Stimulated activated naive B cell treated with anti-CD40 and anti-IgM and Interleukin-4, amounts not matched to agents 10 μg/mL and 1 μg/mL and 100 μg/mL, for 72 hours (primary cell): ENCODE measurements around the gene YTHDF1.
A peak's percentile ranks its signal among the peaks of the same experiment; 100 is the strongest.

Source experiments
- ATAC-seq, 2 donors: fragments of 150-1000 bp; cut with Tn5 transposase; replicated peaks; 2 replicates each; pipeline ENCODE4 v1.10.0; 2021; ENCODE audit warnings: moderate library complexity in 1 of 2
- DNase-seq: peaks from one replicate; pipeline ENCODE4 v3.0.0; 2021
- H3K27ac Mint-ChIP-seq: one replicate; pipeline ENCODE4 v1.8.0; 2022; ENCODE audit warnings: mild to moderate bottlenecking, mixed read lengths
- H3K27me3 Mint-ChIP-seq, 2 donors: one replicate each; pipeline ENCODE4 v1.8.0; 2022; ENCODE audit warnings: mixed read lengths in 2 of 2
- H3K36me3 Mint-ChIP-seq, 2 donors: one replicate each; pipeline ENCODE4 v1.8.0; 2022; ENCODE audit warnings: mixed read lengths in 2 of 2, mild to moderate bottlenecking in 1 of 2
- H3K4me1 Mint-ChIP-seq, 2 donors: one replicate each; pipeline ENCODE4 v1.8.0; 2022; ENCODE audit warnings: mixed read lengths in 2 of 2, mild to moderate bottlenecking in 1 of 2
- H3K4me3 Mint-ChIP-seq, 2 donors: one replicate each; pipeline ENCODE4 v1.8.0; 2022; ENCODE audit warnings: mild to moderate bottlenecking in 2 of 2, mixed read lengths in 2 of 2, moderate library complexity in 1 of 2
- H3K9me3 Mint-ChIP-seq, 2 donors: one replicate each; pipeline ENCODE4 v1.8.0; 2022; ENCODE audit warnings: mixed read lengths in 2 of 2, mild to moderate bottlenecking in 1 of 2

Gene YTHDF1

GRCh38 chr20:63155266-63156165 is 60.4 kb downstream of the YTHDF1 start:
- Mint-ChIP-seq H3K27me3 (peaks cover 40 to 41% of the 10 kb centered on the region in 2 donors), H3K9me3 (no peaks in the 10 kb centered on the region), H3K4me1 (no peaks in the 10 kb centered on the region), H3K27ac (no peak overlapping the region), H3K4me3 (no peak overlapping the region), H3K36me3 (no peaks in the 10 kb centered on the region)
- DNase-seq (no peak), ATAC-seq (no peak)

- Mint-ChIP-seq H3K27ac (no peak overlapping the region), H3K4me3 (no peak overlapping the region), H3K27me3 (peaks cover 49 to 53% of the 10 kb centered on the region in 2 donors), H3K9me3 (peaks cover 0 to under 1% of the 10 kb centered on the region in 2 donors), H3K36me3 (peaks cover 0 to 6% of the 10 kb centered on the region in 2 donors), H3K4me1 (peaks cover 0 to 3% of the 10 kb centered on the region in 2 donors)
- ATAC-seq (no peak), DNase-seq (no peak)
Observed at GRCh38 chr20:63154395-63154794, 61.5 kb downstream of the YTHDF1 start.

DNA sequence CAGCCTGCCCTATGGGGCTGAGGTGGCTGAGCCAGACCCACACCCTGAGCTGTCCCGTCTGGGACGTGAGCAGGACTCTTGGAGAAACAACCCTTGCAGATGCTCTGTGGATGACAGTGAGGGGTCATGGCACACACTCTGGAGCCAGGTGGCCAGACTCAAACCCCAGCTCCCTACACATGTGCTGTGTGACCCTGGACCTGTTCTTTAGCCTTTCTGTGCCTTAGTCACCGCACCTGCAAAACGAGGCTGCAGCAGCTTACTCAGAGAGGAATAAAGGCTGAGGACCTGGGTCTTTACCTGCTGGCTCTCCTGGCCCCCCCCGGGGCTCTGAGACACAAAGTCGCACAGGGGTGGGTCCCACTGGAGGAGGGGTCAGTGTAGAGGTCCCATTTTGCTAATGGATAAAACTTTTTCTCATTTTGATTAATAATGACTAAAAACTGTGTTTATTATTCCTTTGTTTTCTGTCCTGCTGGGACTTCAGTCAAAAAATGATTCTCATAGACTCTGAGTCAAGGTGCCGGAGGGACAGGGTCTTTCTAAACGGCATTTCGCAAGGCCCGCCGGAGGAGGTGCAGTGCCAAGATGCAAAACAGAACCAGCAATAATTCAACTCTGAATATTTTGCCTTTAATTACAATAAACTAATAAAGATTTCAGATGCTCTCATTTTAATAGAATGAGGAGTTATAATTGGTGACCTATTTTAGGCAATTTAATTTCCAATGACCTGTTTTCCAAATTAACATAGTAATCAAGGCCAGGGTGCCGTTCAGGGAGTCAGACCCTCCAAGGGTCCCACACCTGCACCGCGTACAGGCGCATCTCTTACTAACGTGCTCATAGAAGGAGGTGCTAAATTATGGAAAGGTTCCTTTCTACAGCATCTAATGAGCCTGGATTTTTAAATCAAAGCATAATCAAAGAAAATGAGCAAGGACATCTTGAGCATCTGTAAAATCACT is 62.4 kb downstream of the YTHDF1 start:
- DNase-seq = no peak
- ATAC-seq = no peak
- peaks cover 0 to 3% of the 10 kb centered on the region in 2 donors for H3K4me1 Mint-ChIP-seq
- H3K27me3 Mint-ChIP-seq = peaks cover 51 to 60% of the 10 kb centered on the region in 2 donors
- H3K4me3 Mint-ChIP-seq = no peak overlapping the region
- no peak overlapping the region for H3K27ac Mint-ChIP-seq
- H3K9me3 Mint-ChIP-seq = peaks cover 2 to 6% of the 10 kb centered on the region in 2 donors
- H3K36me3 Mint-ChIP-seq = peaks cover 2 to 10% of the 10 kb centered on the region in 2 donors

GRCh38 chr20:63152322-63153253 is 63.3 kb downstream of the YTHDF1 start:
- no peak overlapping the region for H3K27ac Mint-ChIP-seq
- H3K9me3 Mint-ChIP-seq = peaks cover 12 to 14% of the 10 kb centered on the region in 2 donors
- peaks cover 8 to 16% of the 10 kb centered on the region in 2 donors for H3K36me3 Mint-ChIP-seq
- no peak for DNase-seq
- ATAC-seq = no peak
- H3K4me1 Mint-ChIP-seq = peaks cover 0 to 3% of the 10 kb centered on the region in 2 donors
- peaks cover 48 to 68% of the 10 kb centered on the region in 2 donors for H3K27me3 Mint-ChIP-seq
- H3K4me3 Mint-ChIP-seq = peak overlapping the region in 1 of 2 donors; percentile 30

DNA sequence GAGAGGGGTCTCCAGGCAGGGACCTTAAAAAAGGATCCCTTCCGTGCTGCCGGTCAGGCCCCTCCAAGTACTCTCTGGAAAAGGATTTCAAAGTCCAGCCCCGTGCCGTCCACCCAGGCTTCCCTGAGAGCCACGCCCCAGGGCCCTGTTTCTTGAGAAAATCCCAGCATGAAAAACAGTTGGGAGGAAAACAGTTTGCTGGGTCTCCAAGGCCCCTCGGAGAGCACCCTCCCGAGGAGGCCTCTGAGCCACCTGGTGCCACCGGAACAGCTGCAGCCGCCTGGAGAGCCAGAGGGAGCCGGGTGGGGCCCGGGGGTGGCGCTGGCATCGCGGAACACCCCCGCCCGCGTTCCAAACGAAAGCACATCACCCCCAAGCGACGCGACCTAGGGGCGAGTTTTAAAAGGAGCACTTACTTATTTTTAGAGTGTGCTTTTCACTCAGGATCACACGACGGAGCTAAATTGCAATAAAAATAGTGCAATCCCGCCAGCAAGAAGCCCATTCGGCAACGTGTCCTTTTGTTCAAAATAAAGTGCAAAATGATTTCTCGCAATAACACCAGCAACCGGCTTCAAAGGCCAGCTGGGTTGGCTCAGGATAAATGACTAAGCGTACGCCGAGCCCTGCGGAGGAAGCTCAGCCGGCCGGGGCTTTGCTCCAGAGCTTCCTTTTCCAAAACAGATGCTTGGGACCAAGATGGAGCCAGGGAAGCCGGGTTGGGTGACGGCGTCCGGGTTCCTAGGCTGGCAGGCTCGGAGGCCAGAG is 64.2 kb downstream of the YTHDF1 start:
- H3K36me3 Mint-ChIP-seq = peaks cover 8 to 16% of the 10 kb centered on the region in 2 donors
- DNase-seq (no peak), ATAC-seq (no peak)
- no peak overlapping the region for H3K4me3 Mint-ChIP-seq
- H3K4me1 Mint-ChIP-seq = peaks cover 0 to 3% of the 10 kb centered on the region in 2 donors
- peaks cover 48 to 67% of the 10 kb centered on the region in 2 donors for H3K27me3 Mint-ChIP-seq
- no peak overlapping the region for H3K27ac Mint-ChIP-seq
- peaks cover 13 to 15% of the 10 kb centered on the region in 2 donors for H3K9me3 Mint-ChIP-seq

- H3K9me3 Mint-ChIP-seq = peaks cover 15% of the 10 kb centered on the region in 2 donors
- peaks cover 0 to 3% of the 10 kb centered on the region in 2 donors for H3K4me1 Mint-ChIP-seq
- peaks cover 8 to 16% of the 10 kb centered on the region in 2 donors for H3K36me3 Mint-ChIP-seq
- H3K27me3 Mint-ChIP-seq = peaks cover 47 to 60% of the 10 kb centered on the region in 2 donors
- no peak for ATAC-seq
- H3K4me3 Mint-ChIP-seq = no peak overlapping the region
- DNase-seq = no peak
- H3K27ac Mint-ChIP-seq = no peak overlapping the region
Observed at GRCh38 chr20:63150911-63151531, 64.9 kb downstream of the YTHDF1 start.

- H3K4me1 Mint-ChIP-seq = peaks cover 0 to 3% of the 10 kb centered on the region in 2 donors
- no peak for ATAC-seq
- H3K4me3 Mint-ChIP-seq = no peak overlapping the region
- peaks cover 15% of the 10 kb centered on the region in 2 donors for H3K9me3 Mint-ChIP-seq
- no peak for DNase-seq
- H3K27ac Mint-ChIP-seq = no peak overlapping the region
- peaks cover 44 to 59% of the 10 kb centered on the region in 2 donors for H3K27me3 Mint-ChIP-seq
- peaks cover 8 to 16% of the 10 kb centered on the region in 2 donors for H3K36me3 Mint-ChIP-seq
Observed at GRCh38 chr20:63150391-63150898, 65.5 kb downstream of the YTHDF1 start.

DNA sequence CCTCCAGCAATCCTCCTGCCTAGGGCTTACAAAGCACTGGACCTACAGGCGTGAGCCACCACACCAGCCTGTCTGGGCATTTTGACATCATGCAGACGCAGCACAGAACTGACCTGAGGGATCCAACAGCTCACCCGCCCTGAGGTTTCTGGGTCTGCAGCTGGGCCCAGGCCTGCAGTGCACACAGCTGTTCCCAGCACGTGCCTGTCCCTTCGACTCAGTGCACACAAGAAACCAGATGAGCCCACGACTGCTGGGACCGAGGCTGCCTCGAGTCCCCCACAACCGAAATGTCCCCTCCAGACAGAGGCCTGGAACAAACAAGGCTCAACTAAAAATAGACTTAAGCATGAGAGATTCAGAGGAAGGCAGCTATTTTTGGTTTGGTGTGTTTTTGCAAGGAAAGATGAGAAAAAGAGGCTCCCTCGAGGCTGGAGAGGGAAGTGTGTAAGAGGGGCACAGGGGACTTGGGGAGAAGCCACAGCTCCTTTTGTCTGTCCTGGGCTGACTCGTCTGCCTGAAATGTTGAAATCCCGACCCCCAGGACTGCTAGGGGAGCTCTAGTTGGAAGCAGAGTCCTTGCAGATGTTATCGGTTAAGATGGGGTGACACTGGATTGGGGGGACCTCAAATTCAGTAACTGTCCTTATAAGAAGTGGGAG is 66.3 kb downstream of the YTHDF1 start:
- H3K9me3 Mint-ChIP-seq = peaks cover 15% of the 10 kb centered on the region in 2 donors
- H3K27ac Mint-ChIP-seq = no peak overlapping the region

GRCh38 chr20:63148696-63149095 is 67.2 kb downstream of the YTHDF1 start:
- Mint-ChIP-seq H3K27me3 (peaks cover 32 to 45% of the 10 kb centered on the region in 2 donors), H3K27ac (no peak overlapping the region), H3K4me3 (no peak overlapping the region)

More for the DNA sequence above, 66.3 kb downstream of the YTHDF1 start:
- Mint-ChIP-seq H3K36me3 (peaks cover 8 to 16% of the 10 kb centered on the region in 2 donors), H3K27me3 (peaks cover 40 to 54% of the 10 kb centered on the region in 2 donors), H3K4me3 (peak overlapping the region in 1 of 2 donors; percentile 55), H3K4me1 (peaks cover 0 to 3% of the 10 kb centered on the region in 2 donors)
- ATAC-seq (no peak), DNase-seq (no peak)

DNA sequence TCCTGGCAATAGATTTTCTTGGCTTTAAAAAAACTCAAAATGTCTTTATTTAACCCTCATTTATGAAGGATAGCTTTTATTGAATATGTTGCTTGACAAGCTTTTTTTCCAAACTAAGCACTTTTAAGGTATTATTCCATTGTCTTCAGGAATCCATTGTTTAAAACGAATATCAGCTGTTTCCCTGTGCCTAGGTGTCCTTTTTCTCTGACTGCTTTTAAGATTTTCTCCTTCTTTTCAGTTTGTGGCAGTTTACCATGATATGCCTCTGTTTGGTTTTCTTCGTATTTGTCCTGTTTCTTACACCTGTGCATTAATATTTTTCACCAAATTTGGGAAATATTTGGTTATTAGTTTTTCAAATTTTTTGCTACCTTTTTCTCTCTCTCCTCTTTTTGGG is 68.4 kb downstream of the YTHDF1 start:
- ATAC-seq (no peak), DNase-seq (no peak)
- Mint-ChIP-seq H3K4me3 (no peak overlapping the region), H3K27ac (no peak overlapping the region), H3K27me3 (peaks cover 32 to 44% of the 10 kb centered on the region in 2 donors), H3K4me1 (peaks cover 0 to 3% of the 10 kb centered on the region in 2 donors), H3K36me3 (peaks cover 8 to 16% of the 10 kb centered on the region in 2 donors), H3K9me3 (peaks cover 15% of the 10 kb centered on the region in 2 donors)

More at GRCh38 chr20:63148696-63149095, 67.2 kb downstream of the YTHDF1 start:
- no peak for ATAC-seq
- Mint-ChIP-seq H3K9me3 (peaks cover 15% of the 10 kb centered on the region in 2 donors), H3K36me3 (peaks cover 8 to 16% of the 10 kb centered on the region in 2 donors), H3K4me1 (peaks cover 0 to 3% of the 10 kb centered on the region in 2 donors)
- no peak for DNase-seq
